Spinal cord (tissue), 10 donors: ENCODE data around the gene ASB9. TPM values are rescaled to one million over a fixed set of nuclear protein-coding genes. Genes with fewer than 3 reads are reported as not detected.

Experiments used
- DNase-seq, 6 donors: peaks; one replicate each; pipeline versions ENCODE4 v3.0.0 to v3.0.0-alpha.2; 2013 to 2015; ENCODE audit warnings: low spot score in 6 of 6, low read depth in 4 of 6
- H3K27ac ChIP-seq: one replicate; pipeline ENCODE4 v1.5.1; 2013; ENCODE audit warnings: low read depth, low read length, control low read depth
- H3K27me3 ChIP-seq: one replicate; pipeline ENCODE4 v1.6.1; 2013; ENCODE audit warnings: low read length; ENCODE audit not compliant: control insufficient read depth, insufficient read depth
- H3K36me3 ChIP-seq: one replicate; pipeline ENCODE4 v1.6.1; 2013; ENCODE audit warnings: low read length; ENCODE audit not compliant: control insufficient read depth, insufficient read depth
- H3K4me1 ChIP-seq: one replicate; pipeline ENCODE4 v1.6.1; 2013; ENCODE audit warnings: low read length; ENCODE audit not compliant: control insufficient read depth, insufficient read depth
- H3K4me3 ChIP-seq: one replicate; pipeline ENCODE4 v1.5.1; 2013; ENCODE audit warnings: low read depth, low read length, control low read depth
- H3K9me3 ChIP-seq: one replicate; pipeline ENCODE4 v1.6.1; 2013; ENCODE audit warnings: low read length; ENCODE audit not compliant: control insufficient read depth, insufficient read depth
- WGBS: methylation state at CpG from one replicate; pipeline ENCODE4 v1.1.5; 2013; ENCODE audit warnings: missing lambda C conversion rate; ENCODE audit not compliant: insufficient coverage; 5-methylcytosine and 5-hydroxymethylcytosine counted together
- polyA plus RNA-seq, 2 donors: library from polyadenylated mRNA; unstranded; fragments of 120-200 nt; gene quantifications; one replicate each; pipeline ENCODE4 v1.2.1, GENCODE V29; 2013; ENCODE audit not compliant: insufficient read length in 2 of 2
- total RNA-seq, 2 donors: library from RNA; depleted of rRNA in 1 of 2; stranded (reverse); fragments of 120-200 nt in 1 of 2; fragments of >200 nt in 1 of 2; gene quantifications; one replicate each; pipeline versions ENCODE4 v1.2.3 to v1.2.4, GENCODE V29; 2013 to 2014
- donor health status: healthy.

The ASB9 gene
- total and polyA plus RNA-seq, 4 donors: 1.4 to 7.9 (median 2.4) TPM

GRCh38 chrX:15245896-15246295 is 24.0 kb downstream of the ASB9 start:
- no CpG with 5 or more reads among the region's 4 CpGs for WGBS
- Histone ChIP-seq H3K9me3 (no peaks in the 10 kb centered on the region), H3K27me3 (peaks cover 27% of the 10 kb centered on the region), H3K36me3 (no peaks in the 10 kb centered on the region), H3K4me1 (no peaks in the 10 kb centered on the region), H3K4me3 (no peak overlapping the region), H3K27ac (no peak overlapping the region)
- DNase-seq: peak in 1 of 6 donors; percentile 40

GRCh38 chrX:15244421-15244820 is 25.5 kb downstream of the ASB9 start:
- H3K27me3 ChIP-seq: peaks cover 22% of the 10 kb centered on the region
- 40% methylated on average over 1 of the region's 5 CpGs for WGBS

GRCh38 chrX:15242899-15243555 is 26.9 kb downstream of the ASB9 start:
- H3K27me3 ChIP-seq: peaks cover 17% of the 10 kb centered on the region
- WGBS: no CpG with 5 or more reads among the region's 5 CpGs
- H3K4me1 ChIP-seq: no peaks in the 10 kb centered on the region
- H3K9me3 ChIP-seq: no peaks in the 10 kb centered on the region
- peak in 4 of 6 donors; percentile 36 to 85 (median 62) for DNase-seq
- no peak overlapping the region for H3K27ac ChIP-seq
- H3K4me3 ChIP-seq: no peak overlapping the region
- no peaks in the 10 kb centered on the region for H3K36me3 ChIP-seq

More at GRCh38 chrX:15244421-15244820, 25.5 kb downstream of the ASB9 start:
- DNase-seq: no peak
- no peak overlapping the region for H3K4me3 ChIP-seq
- H3K36me3 ChIP-seq: no peaks in the 10 kb centered on the region
- no peaks in the 10 kb centered on the region for H3K4me1 ChIP-seq
- no peaks in the 10 kb centered on the region for H3K9me3 ChIP-seq
- no peak overlapping the region for H3K27ac ChIP-seq

GRCh38 chrX:15241301-15241700 is 28.6 kb downstream of the ASB9 start:
- no peaks in the 10 kb centered on the region for H3K9me3 ChIP-seq
- H3K27me3 ChIP-seq: peaks cover 13% of the 10 kb centered on the region
- WGBS: no CpG with 5 or more reads among the region's 3 CpGs
- no peak for DNase-seq
- H3K4me1 ChIP-seq: no peaks in the 10 kb centered on the region
- H3K36me3 ChIP-seq: no peaks in the 10 kb centered on the region
- H3K27ac ChIP-seq: no peak overlapping the region
- no peak overlapping the region for H3K4me3 ChIP-seq

GRCh38 chrX:15240414-15240813 is 29.5 kb downstream of the ASB9 start:
- Histone ChIP-seq H3K4me1 (no peaks in the 10 kb centered on the region), H3K27me3 (peaks cover 15% of the 10 kb centered on the region), H3K9me3 (no peaks in the 10 kb centered on the region), H3K4me3 (no peak overlapping the region), H3K36me3 (no peaks in the 10 kb centered on the region), H3K27ac (no peak overlapping the region)
- no peak for DNase-seq
- WGBS: 82% methylated on average over 5 of the region's 5 CpGs

- 100% methylated on average over 1 of the region's 3 CpGs for WGBS
- no peaks in the 10 kb centered on the region for H3K4me1 ChIP-seq
- H3K27me3 ChIP-seq: peaks cover 7% of the 10 kb centered on the region
- DNase-seq: no peak
- no peaks in the 10 kb centered on the region for H3K9me3 ChIP-seq
- H3K36me3 ChIP-seq: no peaks in the 10 kb centered on the region
- no peak overlapping the region for H3K4me3 ChIP-seq
- H3K27ac ChIP-seq: no peak overlapping the region
Measured at GRCh38 chrX:15236146-15236545, 33.7 kb downstream of the ASB9 start.

- H3K36me3 ChIP-seq: no peaks in the 10 kb centered on the region
- H3K27me3 ChIP-seq: peaks cover 5% of the 10 kb centered on the region
- no peak overlapping the region for H3K27ac ChIP-seq
- WGBS: no CpG with 5 or more reads among the region's 1 CpG
- DNase-seq: no peak
- H3K9me3 ChIP-seq: no peaks in the 10 kb centered on the region
- no peak overlapping the region for H3K4me3 ChIP-seq
- no peaks in the 10 kb centered on the region for H3K4me1 ChIP-seq
Measured at GRCh38 chrX:15235001-15235400, 34.9 kb downstream of the ASB9 start.

- Histone ChIP-seq H3K27me3 (peaks cover 7% of the 10 kb centered on the region), H3K4me1 (no peaks in the 10 kb centered on the region), H3K27ac (no peak overlapping the region), H3K4me3 (no peak overlapping the region), H3K36me3 (no peaks in the 10 kb centered on the region), H3K9me3 (no peaks in the 10 kb centered on the region)
- WGBS: no CpG with 5 or more reads among the region's 3 CpGs
- peak in 1 of 6 donors; percentile 7 for DNase-seq
Measured at GRCh38 chrX:15233416-15234015, 36.4 kb downstream of the ASB9 start.

GRCh38 chrX:15224747-15225146 is 45.1 kb downstream of the ASB9 start:
- DNase-seq: no peak
- no peaks in the 10 kb centered on the region for H3K4me1 ChIP-seq
- peaks cover 19% of the 10 kb centered on the region for H3K27me3 ChIP-seq
- H3K9me3 ChIP-seq: no peaks in the 10 kb centered on the region
- H3K4me3 ChIP-seq: no peak overlapping the region
- H3K27ac ChIP-seq: no peak overlapping the region
- H3K36me3 ChIP-seq: no peaks in the 10 kb centered on the region
- WGBS: no CpG with 5 or more reads among the region's 1 CpG

- Histone ChIP-seq H3K27ac (no peak overlapping the region), H3K36me3 (no peaks in the 10 kb centered on the region), H3K9me3 (no peaks in the 10 kb centered on the region), H3K27me3 (peaks cover 12% of the 10 kb centered on the region), H3K4me3 (no peak overlapping the region), H3K4me1 (no peaks in the 10 kb centered on the region)
- DNase-seq: no peak
Measured at GRCh38 chrX:15221321-15221720, 48.6 kb downstream of the ASB9 start.
